Left ventricle myocardium superior (tissue), 1 donor: ENCODE measurements around the gene CCR3. TPM values are rescaled to one million over a fixed set of nuclear protein-coding genes. Genes with fewer than 3 reads are reported as not detected.

ENCODE experiments used
- ATAC-seq: fragments of 200-7000 bp; cut with Tn5 transposase; one replicate; pipeline ENCODE4 v1.9.1; 2020; ENCODE audit warnings: mild to moderate bottlenecking, moderate library complexity
- DNase-seq: peaks from one replicate; pipeline ENCODE4 v3.0.0-alpha.2; 2020
- intact Hi-C: fragments of 100-400 bp; cut with micrococcal nuclease; formaldehyde crosslinking; loops from one replicate; pipeline ENCODE4 v1.11.0; 2022
- total RNA-seq: library from RNA; stranded (reverse); fragmentation: NEBNext Ultra II Directional; extraction: Animal tissue kit (Norgen Biotek cat#: 25700); gene quantifications from one replicate; pipeline ENCODE4 v1.2.1, GENCODE V29; 2021
- donor health status: DM: no; HTN: yes; CAD: no; lungs with severe emphysema.

The CCR3 gene
- total RNA-seq, 1 donor from 2014 or later: not detected

- DNase-seq (no peak), ATAC-seq (no peak)
- intact Hi-C loops: loop anchor here (10.0 kb wide), 1 partner anchor 75 kb away; no protein-coding TSS in a partner anchor
These were observed 47.7 kb downstream of the CCR3 start for GRCh38 chr3:46289966-46290365.

- DNase-seq (no peak), ATAC-seq (no peak)
- intact Hi-C loops: loop anchor here (10.0 kb wide), 1 partner anchor 74 kb away; no protein-coding TSS in a partner anchor
These were observed 48.8 kb downstream of the CCR3 start for GRCh38 chr3:46291046-46291445.

GRCh38 chr3:46293035-46293724 lies 50.9 kb downstream of the CCR3 start:
- DNase-seq: no peak
- ATAC-seq: no peak
- intact Hi-C loops: loop anchor here (10.0 kb wide), 1 partner anchor 72 kb away; no protein-coding TSS in a partner anchor

GRCh38 chr3:46293991-46294833 lies 52.0 kb downstream of the CCR3 start:
- ATAC-seq (no peak), DNase-seq (no peak)
- intact Hi-C loops: loop anchor here (10.0 kb wide), 1 partner anchor 71 kb away; no protein-coding TSS in a partner anchor

GRCh38 chr3:46296826-46297225 lies 54.6 kb downstream of the CCR3 start:
- no peak for DNase-seq

GRCh38 chr3:46297658-46298423 lies 55.6 kb downstream of the CCR3 start:
- DNase-seq (no peak), ATAC-seq (peak; percentile 44)
- intact Hi-C loops: loop anchor here (10.0 kb wide), 1 partner anchor 67 kb away; no protein-coding TSS in a partner anchor

More at GRCh38 chr3:46296826-46297225, 54.6 kb downstream of the CCR3 start:
- no peak for ATAC-seq
- intact Hi-C loops: loop anchor here (10.0 kb wide), 1 partner anchor 68 kb away; no protein-coding TSS in a partner anchor

- ATAC-seq (no peak), DNase-seq (no peak)
- intact Hi-C loops: loop anchor here (10.0 kb wide), 1 partner anchor 66 kb away; no protein-coding TSS in a partner anchor
These were observed 56.8 kb downstream of the CCR3 start for GRCh38 chr3:46298871-46299607.

GRCh38 chr3:46299608-46300460 lies 57.6 kb downstream of the CCR3 start:
- intact Hi-C loops: loop anchor here (10.0 kb wide), 1 partner anchor 65 kb away; no protein-coding TSS in a partner anchor
- DNase-seq (no peak), ATAC-seq (peak; percentile 63)

- intact Hi-C loops: no loop called here
- ATAC-seq (peak; percentile 13), DNase-seq (no peak)
These were observed 58.2 kb downstream of the CCR3 start for GRCh38 chr3:46300461-46300789.

- DNase-seq (no peak), ATAC-seq (peak; percentile 47)
- intact Hi-C loops: no loop called here
These were observed 59.0 kb downstream of the CCR3 start for GRCh38 chr3:46301122-46301835.

- no peak for DNase-seq
- intact Hi-C loops: no loop called here
- ATAC-seq: no peak
These were observed 61.0 kb downstream of the CCR3 start for GRCh38 chr3:46303240-46303639.

- DNase-seq (no peak), ATAC-seq (no peak)
- intact Hi-C loops: no loop called here
These were observed 62.5 kb downstream of the CCR3 start for GRCh38 chr3:46304739-46305138.

GRCh38 chr3:46312991-46313390 lies 70.7 kb downstream of the CCR3 start:
- DNase-seq: no peak
- intact Hi-C loops: no loop called here
- ATAC-seq: peak; percentile 75

GRCh38 chr3:46314517-46314916 lies 72.3 kb downstream of the CCR3 start:
- no peak for ATAC-seq
- intact Hi-C loops: no loop called here
- no peak for DNase-seq

- ATAC-seq: no peak
- intact Hi-C loops: no loop called here
- no peak for DNase-seq
These were observed 73.9 kb downstream of the CCR3 start for GRCh38 chr3:46316206-46316605.
